Peyer's patch (tissue), 4 donors: Measurements from ENCODE around the gene COL4A5.

Source experiments
- CTCF ChIP-seq, 6 experiments: fragments of 450-650 bp in 4 of 6; fragments of 200-600 bp in 2 of 6; sonication (generic) in 1 of 6; IDR thresholded peaks; one replicate each; pipeline ENCODE4 v1.5.1; 2017 to 2019; ENCODE audit warnings: antibody characterized with exemption in 6 of 6, mild to moderate bottlenecking in 3 of 6, moderate library complexity in 1 of 6
- POLR2A ChIP-seq, 2 donors: fragments of 450-650 bp; IDR thresholded peaks; one replicate each; pipeline ENCODE4 v1.5.1; 2017; ENCODE audit warnings: antibody characterized with exemption in 2 of 2, mild to moderate bottlenecking in 2 of 2, moderate library complexity in 2 of 2

GRCh38 chrX:108722561-108722960 lies 282.9 kb downstream of the COL4A5 start:
- TF ChIP-seq CTCF (IDR thresholded peaks at IDR 0.05) (no peak), POLR2A (IDR thresholded peaks at IDR 0.05) (no peak)
